GM06990 (cell line): ENCODE measurements around the gene RAP1GAP.

ENCODE experiments used
- DNase-seq: peaks from one replicate; pipeline ENCODE4 v3.0.0-alpha.2; 2011; ENCODE audit not compliant: insufficient read length; ENCODE audit errors: extremely low read depth
- H3K27me3 ChIP-seq: replicated peaks from 2 replicates; pipeline ENCODE4 v1.6.0; 2011; ENCODE audit warnings: low read length; ENCODE audit not compliant: control insufficient read depth, insufficient read depth
- H3K36me3 ChIP-seq: 2 replicates; pipeline ENCODE4 v1.5.1; 2011; ENCODE audit warnings: low read length; ENCODE audit not compliant: control insufficient read depth, insufficient read depth
- H3K4me3 ChIP-seq: replicated peaks from 2 replicates; pipeline ENCODE4 v1.5.1; 2011; ENCODE audit warnings: low read depth, mild to moderate bottlenecking, control low read depth, low read length
- TF ChIP-seq, protein P1 (sequence below): IDR thresholded peaks from 2 replicates; pipeline ENCODE4 v1.5.1; 2011; ENCODE audit warnings: low read length, control low read depth, mild to moderate bottlenecking, inconsistent platforms; ENCODE audit not compliant: insufficient read depth, poor library complexity, severe bottlenecking

Gene RAP1GAP

DNA sequence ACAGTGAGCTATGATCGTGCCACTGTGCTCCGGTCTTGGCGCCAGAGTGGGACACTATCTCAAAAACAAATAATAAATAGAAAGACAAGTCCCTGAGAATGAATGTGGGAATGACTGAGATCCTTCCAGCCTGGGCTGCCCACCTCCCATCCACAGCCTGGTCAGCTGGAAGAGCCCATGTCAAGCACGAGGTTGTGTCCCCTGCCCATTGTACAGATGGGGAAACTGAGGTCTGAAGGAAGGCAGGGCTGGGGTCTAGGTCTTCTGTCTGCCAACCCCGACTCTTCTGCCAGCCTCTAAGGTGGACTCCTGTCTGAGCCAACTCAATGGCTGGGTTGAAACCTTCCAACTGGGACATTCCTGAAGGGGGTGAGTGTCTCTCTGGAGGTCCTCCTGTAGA lies 79.5 kb downstream of the RAP1GAP start:
- TF ChIP-seq, protein P1, sequence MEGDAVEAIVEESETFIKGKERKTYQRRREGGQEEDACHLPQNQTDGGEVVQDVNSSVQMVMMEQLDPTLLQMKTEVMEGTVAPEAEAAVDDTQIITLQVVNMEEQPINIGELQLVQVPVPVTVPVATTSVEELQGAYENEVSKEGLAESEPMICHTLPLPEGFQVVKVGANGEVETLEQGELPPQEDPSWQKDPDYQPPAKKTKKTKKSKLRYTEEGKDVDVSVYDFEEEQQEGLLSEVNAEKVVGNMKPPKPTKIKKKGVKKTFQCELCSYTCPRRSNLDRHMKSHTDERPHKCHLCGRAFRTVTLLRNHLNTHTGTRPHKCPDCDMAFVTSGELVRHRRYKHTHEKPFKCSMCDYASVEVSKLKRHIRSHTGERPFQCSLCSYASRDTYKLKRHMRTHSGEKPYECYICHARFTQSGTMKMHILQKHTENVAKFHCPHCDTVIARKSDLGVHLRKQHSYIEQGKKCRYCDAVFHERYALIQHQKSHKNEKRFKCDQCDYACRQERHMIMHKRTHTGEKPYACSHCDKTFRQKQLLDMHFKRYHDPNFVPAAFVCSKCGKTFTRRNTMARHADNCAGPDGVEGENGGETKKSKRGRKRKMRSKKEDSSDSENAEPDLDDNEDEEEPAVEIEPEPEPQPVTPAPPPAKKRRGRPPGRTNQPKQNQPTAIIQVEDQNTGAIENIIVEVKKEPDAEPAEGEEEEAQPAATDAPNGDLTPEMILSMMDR, result no peak
- H3K27me3 ChIP-seq, result peaks cover 2% of the 10 kb centered on the region; the same call in 1 of the 2 replicates
- DNase-seq, result no peak
- H3K36me3 ChIP-seq, result no peaks in the 10 kb centered on the region
- H3K4me3 ChIP-seq, result no peak overlapping the region

DNA sequence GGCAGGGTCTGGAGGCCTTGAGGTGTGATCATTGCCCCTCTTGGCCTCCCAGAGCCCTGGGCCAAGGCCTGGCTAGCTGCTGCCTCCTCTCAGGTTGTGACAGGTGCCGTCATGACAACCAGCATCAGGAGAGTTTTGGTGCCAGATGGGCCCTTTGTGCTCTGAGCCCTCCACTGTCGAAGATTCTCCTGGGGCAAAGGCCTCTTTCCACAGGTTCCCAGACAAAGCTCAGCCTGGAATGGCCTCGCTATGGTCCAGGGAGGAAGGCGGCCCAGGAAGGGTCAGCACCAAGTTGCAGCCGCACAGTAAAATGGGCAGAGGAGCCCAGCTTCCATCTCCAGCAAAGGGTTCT lies 81.6 kb downstream of the RAP1GAP start:
- DNase-seq, result no peak
- Histone ChIP-seq H3K4me3 (no peak overlapping the region), H3K36me3 (no peaks in the 10 kb centered on the region), H3K27me3 (peaks cover 2% of the 10 kb centered on the region; the same call in 1 of the 2 replicates)
- TF ChIP-seq, protein P1, result no peak

GRCh38 chr1:21586846-21587601 lies 82.1 kb downstream of the RAP1GAP start:
- Histone ChIP-seq H3K36me3 (no peaks in the 10 kb centered on the region), H3K27me3 (peaks cover 2% of the 10 kb centered on the region; the same call in 1 of the 2 replicates), H3K4me3 (no peak overlapping the region)
- TF ChIP-seq, protein P1, result no peak
- DNase-seq, result no peak

GRCh38 chr1:21586222-21586621 lies 82.9 kb downstream of the RAP1GAP start:
- TF ChIP-seq, protein P1, result no peak
- Histone ChIP-seq H3K4me3 (no peak overlapping the region), H3K36me3 (no peaks in the 10 kb centered on the region), H3K27me3 (peaks cover 2% of the 10 kb centered on the region; the same call in 1 of the 2 replicates)
- DNase-seq, result no peak

- Histone ChIP-seq H3K4me3 (no peak overlapping the region), H3K27me3 (peaks cover 2% of the 10 kb centered on the region; the same call in 1 of the 2 replicates), H3K36me3 (no peaks in the 10 kb centered on the region)
- TF ChIP-seq, protein P1, result no peak
- no peak for DNase-seq
Observed at GRCh38 chr1:21585037-21585436, 84.1 kb downstream of the RAP1GAP start.
